ENCODE measurements around the gene COL4A2.

GRCh38 chr13:110431425-110432294 lies 124.6 kb downstream of the COL4A2 start:
- no peak for TF ChIP-seq CTCF (conservative IDR thresholded peaks at IDR 0.05; ENCODE audit: low read length)
- TF ChIP-seq EZH2phosphoT487 (IDR thresholded peaks at IDR 0.05; ENCODE audit: borderline replicate concordance): no peak
